Parathyroid adenoma (tissue), 2 donors: ENCODE results near the gene ASB1.

Experiments
- H2AFZ ChIP-seq: fragments of 300-600 bp; sonication (generic); one replicate; pipeline ENCODE4 v1.7.0; 2017; ENCODE audit warnings: antibody characterized with exemption, mild to moderate bottlenecking
- H3K27ac ChIP-seq: fragments of 300-600 bp; sonication (generic); one replicate; pipeline ENCODE4 v1.7.0; 2017
- H3K27me3 ChIP-seq: fragments of 300-600 bp; sonication (generic); one replicate; pipeline ENCODE4 v1.7.0; 2017; ENCODE audit warnings: low read length; ENCODE audit not compliant: control insufficient read depth, insufficient read depth
- H3K36me3 ChIP-seq: fragments of 300-600 bp; sonication (generic); one replicate; pipeline ENCODE4 v1.7.0; 2017; ENCODE audit warnings: low read length; ENCODE audit not compliant: control insufficient read depth, insufficient read depth
- H3K4me1 ChIP-seq: fragments of 300-600 bp; sonication (generic); one replicate; pipeline ENCODE4 v1.7.0; 2017; ENCODE audit warnings: control low read depth
- H3K4me2 ChIP-seq: fragments of 300-600 bp; sonication (generic); one replicate; pipeline ENCODE4 v1.7.0; 2017; ENCODE audit warnings: low read length
- H3K4me3 ChIP-seq: fragments of 300-600 bp; sonication (generic); one replicate; pipeline ENCODE4 v1.7.0; 2017; ENCODE audit warnings: low read depth, low read length
- H3K79me2 ChIP-seq: fragments of 300-600 bp; sonication (generic); one replicate; pipeline ENCODE4 v1.7.0; 2017; ENCODE audit warnings: control low read depth
- H3K9ac ChIP-seq: fragments of 300-600 bp; sonication (generic); one replicate; pipeline ENCODE4 v1.7.0; 2017; ENCODE audit warnings: mild to moderate bottlenecking
- H3K9me3 ChIP-seq: fragments of 300-600 bp; sonication (generic); one replicate; pipeline ENCODE4 v1.7.0; 2017; ENCODE audit warnings: low read length; ENCODE audit not compliant: control insufficient read depth
- TF ChIP-seq, protein P1 (sequence below): fragments of 300-600 bp; sonication (generic); IDR thresholded peaks from one replicate; pipeline ENCODE4 v1.7.0; 2017; ENCODE audit warnings: antibody characterized with exemption, mild to moderate bottlenecking
- donor health status: primary hyperparathyroidism.

ASB1 gene

DNA sequence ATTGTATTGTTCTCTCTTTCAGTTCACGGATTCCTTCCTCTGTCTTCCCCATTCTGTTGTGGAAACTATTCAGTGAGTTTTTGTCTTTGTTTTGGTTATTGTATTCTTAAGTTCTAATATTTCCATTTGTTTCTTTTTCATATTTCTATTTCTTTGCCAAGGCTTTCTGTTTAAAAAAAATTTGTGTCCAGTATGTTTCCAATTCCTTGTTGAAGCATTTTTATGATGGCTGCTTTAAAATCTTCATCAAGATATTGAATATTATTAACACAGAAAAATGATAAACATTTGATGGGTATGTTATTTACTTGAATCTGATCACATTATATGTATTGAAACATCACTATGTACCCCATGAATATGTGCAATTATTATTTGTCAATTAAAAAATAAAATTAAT, 42.4 kb downstream of the ASB1 start:
- Histone ChIP-seq H3K27me3 (no peaks in the 10 kb centered on the region), H3K36me3 (no peaks in the 10 kb centered on the region), H3K4me3 (no peak overlapping the region), H3K9ac (no peak overlapping the region), H3K9me3 (no peaks in the 10 kb centered on the region), H3K4me1 (no peaks in the 10 kb centered on the region), H2AFZ (no peak overlapping the region), H3K27ac (no peak overlapping the region), H3K79me2 (no peaks in the 10 kb centered on the region), H3K4me2 (no peak overlapping the region)
- TF ChIP-seq, protein P1, sequence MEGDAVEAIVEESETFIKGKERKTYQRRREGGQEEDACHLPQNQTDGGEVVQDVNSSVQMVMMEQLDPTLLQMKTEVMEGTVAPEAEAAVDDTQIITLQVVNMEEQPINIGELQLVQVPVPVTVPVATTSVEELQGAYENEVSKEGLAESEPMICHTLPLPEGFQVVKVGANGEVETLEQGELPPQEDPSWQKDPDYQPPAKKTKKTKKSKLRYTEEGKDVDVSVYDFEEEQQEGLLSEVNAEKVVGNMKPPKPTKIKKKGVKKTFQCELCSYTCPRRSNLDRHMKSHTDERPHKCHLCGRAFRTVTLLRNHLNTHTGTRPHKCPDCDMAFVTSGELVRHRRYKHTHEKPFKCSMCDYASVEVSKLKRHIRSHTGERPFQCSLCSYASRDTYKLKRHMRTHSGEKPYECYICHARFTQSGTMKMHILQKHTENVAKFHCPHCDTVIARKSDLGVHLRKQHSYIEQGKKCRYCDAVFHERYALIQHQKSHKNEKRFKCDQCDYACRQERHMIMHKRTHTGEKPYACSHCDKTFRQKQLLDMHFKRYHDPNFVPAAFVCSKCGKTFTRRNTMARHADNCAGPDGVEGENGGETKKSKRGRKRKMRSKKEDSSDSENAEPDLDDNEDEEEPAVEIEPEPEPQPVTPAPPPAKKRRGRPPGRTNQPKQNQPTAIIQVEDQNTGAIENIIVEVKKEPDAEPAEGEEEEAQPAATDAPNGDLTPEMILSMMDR: no peak

DNA sequence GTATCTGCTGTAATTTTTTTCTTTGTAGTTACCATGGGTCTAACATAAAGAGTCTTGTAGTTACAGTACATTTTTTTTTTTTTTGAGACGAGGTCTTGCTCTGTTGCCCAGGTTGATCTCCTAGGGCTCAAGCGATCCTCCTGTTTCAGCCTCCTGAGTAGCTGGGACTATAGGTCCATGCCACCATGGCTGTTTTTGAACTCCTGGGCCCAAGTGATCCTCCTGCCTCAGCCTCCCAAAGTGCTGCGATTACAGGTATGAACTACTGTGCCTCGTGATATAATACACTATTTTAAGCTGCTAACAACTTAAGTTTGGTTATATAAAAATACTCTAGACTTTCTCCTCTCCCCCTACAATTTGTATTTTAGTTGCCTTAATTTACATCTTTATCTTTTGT, 46.3 kb downstream of the ASB1 start:
- TF ChIP-seq, protein P1: no peak
- H3K9ac ChIP-seq: no peak overlapping the region
- no peaks in the 10 kb centered on the region for H3K27me3 ChIP-seq
- no peaks in the 10 kb centered on the region for H3K79me2 ChIP-seq
- H3K4me3 ChIP-seq: no peak overlapping the region
- H3K9me3 ChIP-seq: no peaks in the 10 kb centered on the region
- H3K4me1 ChIP-seq: no peaks in the 10 kb centered on the region
- H3K27ac ChIP-seq: no peak overlapping the region
- no peaks in the 10 kb centered on the region for H3K36me3 ChIP-seq
- H2AFZ ChIP-seq: no peak overlapping the region
- H3K4me2 ChIP-seq: no peak overlapping the region

DNA sequence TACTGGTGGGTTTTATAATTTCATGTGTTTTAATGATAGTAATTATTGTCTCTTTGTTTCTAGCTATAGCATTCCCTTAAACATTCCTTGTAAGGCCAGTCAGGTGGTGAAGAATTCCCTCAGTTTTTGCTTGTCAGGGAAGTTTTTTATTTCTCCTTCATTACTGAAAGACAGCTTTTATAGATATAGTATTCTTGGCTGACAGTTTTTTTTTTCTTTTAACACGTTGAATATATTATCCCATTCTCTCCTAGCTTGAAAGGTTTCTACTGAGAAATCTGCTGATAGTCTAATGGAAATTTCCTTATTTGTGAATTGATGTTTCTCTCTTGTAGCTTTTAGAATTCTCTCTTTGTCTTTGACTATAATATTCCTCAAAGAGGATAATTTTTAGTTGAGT, 46.8 kb downstream of the ASB1 start:
- Histone ChIP-seq H3K27ac (no peak overlapping the region), H3K9ac (no peak overlapping the region), H3K27me3 (no peaks in the 10 kb centered on the region), H3K79me2 (no peaks in the 10 kb centered on the region), H3K9me3 (no peaks in the 10 kb centered on the region), H2AFZ (no peak overlapping the region), H3K4me1 (no peaks in the 10 kb centered on the region), H3K4me2 (no peak overlapping the region), H3K4me3 (no peak overlapping the region), H3K36me3 (no peaks in the 10 kb centered on the region)
- TF ChIP-seq, protein P1: no peak

DNA sequence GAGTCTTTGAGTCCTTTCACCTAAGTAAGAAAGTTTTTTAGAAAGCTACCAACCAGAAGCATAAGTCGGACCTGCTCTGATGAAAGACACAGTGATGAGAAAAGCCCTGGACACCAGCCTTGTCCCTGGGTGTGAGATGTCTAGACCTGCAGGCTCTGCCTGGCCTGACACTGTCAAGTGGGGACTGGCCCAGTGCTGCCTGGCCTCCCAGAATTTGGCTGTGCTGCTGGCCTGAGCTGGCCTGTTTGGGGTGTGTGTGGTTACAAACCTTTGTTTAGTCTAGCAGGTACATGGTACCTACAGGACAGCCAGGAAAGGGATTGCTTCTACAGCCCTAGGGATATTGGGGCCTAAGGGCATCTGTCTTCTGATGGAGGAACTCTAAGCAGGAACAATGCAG, 48.3 kb downstream of the ASB1 start:
- H3K4me3 ChIP-seq: no peak overlapping the region
- no peak overlapping the region for H2AFZ ChIP-seq
- H3K9ac ChIP-seq: no peak overlapping the region
- no peaks in the 10 kb centered on the region for H3K36me3 ChIP-seq
- no peaks in the 10 kb centered on the region for H3K79me2 ChIP-seq
- H3K27me3 ChIP-seq: no peaks in the 10 kb centered on the region
- no peaks in the 10 kb centered on the region for H3K9me3 ChIP-seq
- TF ChIP-seq, protein P1: no peak
- H3K4me2 ChIP-seq: no peak overlapping the region
- H3K4me1 ChIP-seq: no peaks in the 10 kb centered on the region
- H3K27ac ChIP-seq: no peak overlapping the region

DNA sequence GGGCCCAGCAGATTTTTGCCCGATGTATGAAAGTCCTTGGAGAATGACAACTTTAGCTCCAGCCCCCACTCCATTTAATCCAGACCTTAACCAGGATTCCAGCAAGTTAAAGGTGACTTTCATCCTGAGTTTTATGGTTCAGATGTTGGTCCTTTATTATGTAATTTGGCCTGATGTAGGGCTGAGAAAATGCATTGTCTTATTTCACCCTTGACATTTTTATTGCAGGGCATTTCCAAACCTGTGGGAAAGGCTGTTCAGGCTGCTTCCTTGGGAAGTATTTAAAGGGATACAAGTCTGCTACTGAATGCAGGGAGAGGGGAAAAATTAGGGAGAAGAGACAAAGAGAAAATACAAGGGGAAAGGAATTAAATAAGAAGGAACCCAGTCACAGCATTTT, 48.8 kb downstream of the ASB1 start:
- Histone ChIP-seq H3K9me3 (no peaks in the 10 kb centered on the region), H3K36me3 (no peaks in the 10 kb centered on the region), H3K27ac (no peak overlapping the region), H3K4me2 (no peak overlapping the region), H3K9ac (no peak overlapping the region), H3K79me2 (no peaks in the 10 kb centered on the region), H3K27me3 (no peaks in the 10 kb centered on the region), H2AFZ (no peak overlapping the region), H3K4me3 (no peak overlapping the region), H3K4me1 (no peaks in the 10 kb centered on the region)
- TF ChIP-seq, protein P1: no peak
